SK-N-SH treated with all-trans-retinoic acid at 6 μM for 48 hours (cell line): ENCODE results near the gene TGFB2.

ENCODE experiments used
- ARNTL ChIP-seq: fragments of 450-650 bp; formaldehyde crosslinking; IDR thresholded peaks from 2 replicates; pipeline ENCODE4 v1.5.0; 2020; ENCODE audit warnings: low read depth, mild to moderate bottlenecking, moderate library complexity, borderline replicate concordance
- BACH2 ChIP-seq: fragments of 250-450 bp; sonication (Bioruptor Pico); IDR thresholded peaks from 2 replicates; pipeline ENCODE4 v1.9.0; 2021; ENCODE audit warnings: mild to moderate bottlenecking, borderline replicate concordance
- CSDC2 ChIP-seq: fragments of 250-450 bp; sonication (Bioruptor Pico); IDR thresholded peaks from 2 replicates; pipeline ENCODE4 v1.5.0; 2020; ENCODE audit warnings: mild to moderate bottlenecking, moderate library complexity
- CSRNP3 ChIP-seq: fragments of 250-450 bp; sonication (Bioruptor Pico); IDR thresholded peaks from 2 replicates; pipeline ENCODE4 v1.5.1; 2021; ENCODE audit warnings: mild to moderate bottlenecking, moderate library complexity
- ISL1 ChIP-seq: fragments of 250-450 bp; sonication (Bioruptor Pico); IDR thresholded peaks from 2 replicates; pipeline ENCODE4 v2.1.2; 2022; ENCODE audit warnings: mild to moderate bottlenecking, moderate library complexity
- RARB ChIP-seq: fragments of 250-450 bp; sonication (Bioruptor Pico); IDR thresholded peaks from 2 replicates; pipeline ENCODE4 v1.8.0; 2021; ENCODE audit warnings: mild to moderate bottlenecking, moderate library complexity
- TCF4 ChIP-seq: fragments of 250-450 bp; sonication (Bioruptor Pico); IDR thresholded peaks from 2 replicates; pipeline ENCODE4 v1.8.0; 2021; ENCODE audit warnings: mild to moderate bottlenecking, moderate library complexity, borderline replicate concordance
- TOX ChIP-seq: fragments of 250-450 bp; sonication (Bioruptor Pico); IDR thresholded peaks from 2 replicates; pipeline ENCODE4 v1.8.0; 2021; ENCODE audit warnings: mild to moderate bottlenecking, moderate library complexity, borderline replicate concordance
- ZFP30 ChIP-seq: fragments of 450-650 bp; formaldehyde crosslinking; IDR thresholded peaks from 2 replicates; pipeline ENCODE4 v1.5.0; 2022; ENCODE audit warnings: mild to moderate bottlenecking, moderate library complexity
- ZNF565 ChIP-seq: fragments of 450-650 bp; formaldehyde crosslinking; conservative IDR thresholded peaks from 2 replicates; pipeline ENCODE4 v1.5.0; 2020; ENCODE audit warnings: low read depth, mild to moderate bottlenecking, moderate library complexity
- ZNF8 ChIP-seq: fragments of 450-650 bp; formaldehyde crosslinking; IDR thresholded peaks from 2 replicates; pipeline ENCODE4 v1.5.0; 2020; ENCODE audit warnings: mild to moderate bottlenecking, moderate library complexity
- TF ChIP-seq, protein P1 (sequence below): fragments of 250-450 bp; sonication (Bioruptor Pico); IDR thresholded peaks from 2 replicates; pipeline ENCODE4 v1.8.0; 2020; ENCODE audit warnings: mild to moderate bottlenecking, moderate library complexity, borderline replicate concordance
- TF ChIP-seq, protein P2 (sequence below): fragments of 250-450 bp; sonication (Bioruptor Pico); IDR thresholded peaks from 2 replicates; pipeline ENCODE4 v1.5.0; 2020; ENCODE audit warnings: mild to moderate bottlenecking, moderate library complexity

DNA sequence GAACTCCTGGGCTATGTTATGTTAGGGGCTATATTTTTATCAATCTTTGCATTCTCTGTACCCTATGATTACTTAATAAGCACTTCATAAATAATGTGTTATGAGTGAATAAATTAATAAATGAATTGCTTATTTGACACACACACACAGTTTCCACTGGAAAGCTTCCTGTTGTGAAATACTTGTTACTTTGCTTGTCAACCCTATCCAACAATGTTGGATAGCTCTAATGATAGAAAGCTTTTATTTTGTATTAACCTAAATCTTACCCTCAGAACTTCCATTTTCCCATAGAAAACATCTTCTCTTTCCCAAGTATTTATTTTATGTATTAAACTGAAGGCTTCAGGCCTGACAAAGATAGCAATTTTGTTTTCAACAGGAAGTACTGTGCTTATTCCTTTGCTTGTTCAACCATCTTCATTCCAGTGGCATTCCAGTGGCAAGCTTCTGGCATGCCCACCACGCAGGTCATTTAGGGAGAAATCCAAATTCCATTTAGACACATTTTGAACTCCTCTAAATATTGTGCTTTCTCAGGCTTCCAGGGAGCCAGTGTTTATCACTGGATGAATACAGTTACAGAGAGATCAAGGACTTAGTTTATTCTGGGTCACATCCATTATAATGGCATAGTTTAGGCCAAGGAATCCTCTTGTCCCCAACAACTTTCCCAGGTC is 134.4 kb downstream of the TGFB2 start:
- TF ChIP-seq RARB (CRISPR knock-in tag), result no peak
- TF ChIP-seq, protein P1, sequence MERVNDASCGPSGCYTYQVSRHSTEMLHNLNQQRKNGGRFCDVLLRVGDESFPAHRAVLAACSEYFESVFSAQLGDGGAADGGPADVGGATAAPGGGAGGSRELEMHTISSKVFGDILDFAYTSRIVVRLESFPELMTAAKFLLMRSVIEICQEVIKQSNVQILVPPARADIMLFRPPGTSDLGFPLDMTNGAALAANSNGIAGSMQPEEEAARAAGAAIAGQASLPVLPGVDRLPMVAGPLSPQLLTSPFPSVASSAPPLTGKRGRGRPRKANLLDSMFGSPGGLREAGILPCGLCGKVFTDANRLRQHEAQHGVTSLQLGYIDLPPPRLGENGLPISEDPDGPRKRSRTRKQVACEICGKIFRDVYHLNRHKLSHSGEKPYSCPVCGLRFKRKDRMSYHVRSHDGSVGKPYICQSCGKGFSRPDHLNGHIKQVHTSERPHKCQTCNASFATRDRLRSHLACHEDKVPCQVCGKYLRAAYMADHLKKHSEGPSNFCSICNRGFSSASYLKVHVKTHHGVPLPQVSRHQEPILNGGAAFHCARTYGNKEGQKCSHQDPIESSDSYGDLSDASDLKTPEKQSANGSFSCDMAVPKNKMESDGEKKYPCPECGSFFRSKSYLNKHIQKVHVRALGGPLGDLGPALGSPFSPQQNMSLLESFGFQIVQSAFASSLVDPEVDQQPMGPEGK (CRISPR knock-in tag), result no peak
- no peak for TF ChIP-seq TOX
- TF ChIP-seq ARNTL (CRISPR knock-in tag), result no peak
- no peak for TF ChIP-seq ISL1 (CRISPR knock-in tag)
- TF ChIP-seq CSRNP3 (CRISPR knock-in tag), result no peak
- TF ChIP-seq ZFP30 (CRISPR knock-in tag), result no peak
- no peak for TF ChIP-seq ZNF565 (CRISPR knock-in tag)
- TF ChIP-seq, protein P2, sequence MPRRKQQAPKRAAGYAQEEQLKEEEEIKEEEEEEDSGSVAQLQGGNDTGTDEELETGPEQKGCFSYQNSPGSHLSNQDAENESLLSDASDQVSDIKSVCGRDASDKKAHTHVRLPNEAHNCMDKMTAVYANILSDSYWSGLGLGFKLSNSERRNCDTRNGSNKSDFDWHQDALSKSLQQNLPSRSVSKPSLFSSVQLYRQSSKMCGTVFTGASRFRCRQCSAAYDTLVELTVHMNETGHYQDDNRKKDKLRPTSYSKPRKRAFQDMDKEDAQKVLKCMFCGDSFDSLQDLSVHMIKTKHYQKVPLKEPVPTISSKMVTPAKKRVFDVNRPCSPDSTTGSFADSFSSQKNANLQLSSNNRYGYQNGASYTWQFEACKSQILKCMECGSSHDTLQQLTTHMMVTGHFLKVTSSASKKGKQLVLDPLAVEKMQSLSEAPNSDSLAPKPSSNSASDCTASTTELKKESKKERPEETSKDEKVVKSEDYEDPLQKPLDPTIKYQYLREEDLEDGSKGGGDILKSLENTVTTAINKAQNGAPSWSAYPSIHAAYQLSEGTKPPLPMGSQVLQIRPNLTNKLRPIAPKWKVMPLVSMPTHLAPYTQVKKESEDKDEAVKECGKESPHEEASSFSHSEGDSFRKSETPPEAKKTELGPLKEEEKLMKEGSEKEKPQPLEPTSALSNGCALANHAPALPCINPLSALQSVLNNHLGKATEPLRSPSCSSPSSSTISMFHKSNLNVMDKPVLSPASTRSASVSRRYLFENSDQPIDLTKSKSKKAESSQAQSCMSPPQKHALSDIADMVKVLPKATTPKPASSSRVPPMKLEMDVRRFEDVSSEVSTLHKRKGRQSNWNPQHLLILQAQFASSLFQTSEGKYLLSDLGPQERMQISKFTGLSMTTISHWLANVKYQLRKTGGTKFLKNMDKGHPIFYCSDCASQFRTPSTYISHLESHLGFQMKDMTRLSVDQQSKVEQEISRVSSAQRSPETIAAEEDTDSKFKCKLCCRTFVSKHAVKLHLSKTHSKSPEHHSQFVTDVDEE (CRISPR knock-in tag), result no peak
- no peak for TF ChIP-seq BACH2 (CRISPR knock-in tag)
- TF ChIP-seq TCF4 (CRISPR knock-in tag), result no peak
- TF ChIP-seq CSDC2 (CRISPR knock-in tag), result no peak
- TF ChIP-seq ZNF8 (CRISPR knock-in tag), result no peak
